ENCODE results near the gene TNPO2.
A peak's percentile ranks its signal among the peaks of the same experiment; 100 is the strongest.
"Not testable (repeated sequence)": the region's sequence is repeated elsewhere in the genome, so short reads cannot be mapped to it uniquely, and the experiment has no call there.

TNPO2 gene

DNA sequence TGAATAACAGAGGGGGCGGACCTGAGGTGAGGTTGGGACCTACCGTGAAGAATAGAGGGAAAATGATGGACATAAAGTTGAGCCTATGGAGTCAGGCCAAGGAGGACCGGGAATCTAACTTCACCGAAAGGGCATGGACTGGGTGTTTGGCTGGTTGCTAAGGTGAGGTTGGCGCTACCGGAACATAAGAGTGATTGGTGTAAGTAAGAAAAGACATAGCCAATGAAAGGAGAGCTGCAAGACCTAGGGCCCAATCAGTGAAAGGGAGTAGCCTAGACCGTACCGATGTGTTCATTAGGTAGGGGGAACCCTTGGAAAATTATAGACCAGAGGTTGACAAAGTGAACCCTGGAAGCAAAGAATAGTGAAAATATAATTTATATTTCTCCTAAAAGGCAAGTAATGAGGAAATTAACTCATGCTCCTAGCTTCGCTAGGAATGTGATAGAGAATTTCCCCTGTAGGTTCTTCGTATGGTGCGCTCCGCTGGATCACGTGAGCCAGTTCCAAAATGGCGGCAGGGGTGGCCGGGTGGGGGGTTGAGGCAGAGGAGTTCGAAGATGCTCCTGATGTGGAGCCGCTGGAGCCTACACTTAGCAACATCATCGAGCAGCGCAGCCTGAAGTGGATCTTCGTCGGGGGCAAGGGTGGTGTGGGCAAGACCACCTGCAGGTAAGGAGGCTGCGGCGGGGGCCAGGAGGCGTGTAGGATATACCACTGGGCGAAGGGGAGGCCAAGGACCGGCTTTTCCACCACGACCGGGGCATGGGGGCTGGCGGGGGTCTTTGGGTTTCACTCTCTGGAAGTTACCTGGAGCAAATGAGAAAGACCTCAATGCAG lies 13.5 kb upstream of the TNPO2 start, which contains the start of gene GET3:
TSS of gene GET3 (plus strand) at position 503 of the 840 bp plus-strand sequence. CDS start at position 512, 9 bp downstream.
- DNase-seq (ENCODE audit: low spot score): peak; percentile 95

DNA sequence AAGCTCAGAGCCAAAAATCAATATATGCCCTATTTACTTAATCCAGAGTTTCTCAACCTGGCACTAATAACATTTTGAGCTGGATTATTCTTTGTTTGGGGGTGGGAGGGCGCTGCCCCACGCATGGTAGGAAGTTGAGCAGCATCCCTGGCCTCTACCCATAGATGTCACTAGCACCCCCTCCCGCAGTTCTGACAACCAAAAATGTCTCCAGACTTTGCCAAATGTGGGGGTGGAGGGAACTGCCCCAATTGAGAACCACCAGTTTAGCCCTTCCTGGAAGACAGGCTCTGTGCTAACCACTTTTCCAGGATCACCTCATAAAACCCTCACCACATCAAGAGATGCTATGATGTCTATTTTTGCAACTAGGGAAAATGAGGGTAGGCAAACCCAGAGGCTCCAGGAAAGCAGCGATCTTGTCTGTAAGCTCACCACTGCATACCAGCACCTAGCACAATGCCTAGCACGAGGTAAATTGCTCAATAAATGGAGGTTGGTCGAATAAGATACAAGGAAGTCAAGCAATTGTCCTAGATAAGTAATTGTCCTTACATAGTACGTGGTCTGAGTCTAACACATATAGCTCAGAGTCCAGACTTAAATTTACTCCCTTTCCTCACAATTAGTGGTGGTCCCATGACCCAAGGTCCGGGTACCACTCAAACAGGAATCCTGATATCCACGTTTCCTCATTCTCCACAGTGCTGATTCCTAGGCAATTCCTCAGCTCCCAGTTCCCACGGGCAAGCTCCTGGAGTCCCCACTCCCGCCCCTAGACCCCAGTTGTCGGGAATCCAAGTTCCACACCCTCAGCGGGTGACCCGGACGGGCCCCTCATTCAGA lies 9.9 kb upstream of the TNPO2 start:
- peak; percentile 75 for DNase-seq (ENCODE audit: low spot score)

DNA sequence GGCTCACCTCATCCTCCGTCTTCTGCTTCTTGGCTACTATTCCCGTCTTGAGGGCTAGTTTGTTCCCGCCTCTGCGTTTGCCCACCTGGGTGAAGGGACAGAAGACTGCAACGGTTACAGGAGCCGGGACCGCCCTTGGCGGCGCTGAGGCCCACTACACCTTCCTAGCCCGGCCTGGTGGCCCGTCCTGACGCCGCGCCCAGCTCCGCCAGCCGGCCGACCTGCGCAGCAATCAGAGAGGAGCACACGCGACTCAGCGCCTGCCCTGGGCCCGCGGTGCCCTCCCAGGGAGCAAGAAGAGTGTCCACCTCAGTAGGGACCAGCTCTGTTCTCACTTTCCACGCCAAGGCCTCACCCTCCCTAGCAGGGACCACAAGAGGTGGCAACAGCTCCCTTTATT lies 7.6 kb upstream of the TNPO2 start:
- DNase-seq (ENCODE audit: low spot score): no peak

DNA sequence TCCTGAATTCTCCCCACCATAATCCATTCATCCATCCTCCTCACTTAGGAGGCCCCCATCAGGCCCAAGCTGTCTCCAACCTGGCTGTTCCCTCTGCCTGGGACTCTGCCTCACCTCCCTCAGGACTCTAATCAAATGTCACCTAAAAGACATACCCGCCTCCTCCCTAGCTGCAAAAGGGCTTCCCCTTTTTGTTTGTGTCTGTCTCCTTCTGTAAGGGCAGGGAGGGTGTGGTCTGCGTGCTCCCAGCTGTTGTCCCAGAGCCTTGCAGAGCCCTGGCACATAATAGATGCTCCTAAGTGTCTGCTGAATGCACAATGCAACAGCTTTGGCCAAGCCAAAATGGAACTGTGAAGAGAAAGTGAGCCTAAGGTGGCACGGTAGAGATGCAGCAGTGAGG lies 6.3 kb upstream of the TNPO2 start:
- no peak for DNase-seq (ENCODE audit: low spot score)

DNA sequence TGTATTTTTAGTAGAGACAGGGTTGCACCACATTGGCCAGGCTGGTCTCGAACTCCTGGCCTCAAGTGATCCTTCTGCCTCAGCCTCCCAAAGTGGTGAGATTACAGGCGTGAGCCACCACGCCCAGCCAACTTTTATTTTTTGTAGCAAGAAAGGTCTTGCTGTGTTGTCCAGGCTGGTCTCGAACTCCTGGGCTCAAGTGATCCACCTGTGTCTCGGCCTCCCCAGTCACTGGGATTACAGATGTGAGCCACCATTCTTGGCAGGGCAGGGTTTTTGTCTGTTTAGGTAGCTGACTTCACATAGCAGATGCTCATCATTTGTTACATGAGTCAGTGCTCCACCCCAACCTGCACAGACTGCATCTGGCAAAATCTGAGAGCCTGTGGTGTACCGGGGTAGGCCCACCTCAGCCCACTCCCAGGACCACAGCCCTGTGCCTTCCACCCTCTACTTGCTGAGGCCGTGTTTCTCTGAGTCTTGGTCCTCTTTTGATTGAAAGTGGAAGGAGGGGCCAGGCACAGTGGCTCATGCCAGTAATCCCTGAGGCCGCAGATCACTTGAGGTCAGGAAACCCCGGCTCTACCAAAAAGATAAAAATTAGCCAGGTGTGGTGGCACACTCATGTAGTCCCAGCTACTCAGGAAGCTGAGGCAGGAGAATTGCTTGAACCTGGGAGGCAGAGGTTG lies 4.2 kb upstream of the TNPO2 start:
- DNase-seq (ENCODE audit: low spot score): no peak

DNA sequence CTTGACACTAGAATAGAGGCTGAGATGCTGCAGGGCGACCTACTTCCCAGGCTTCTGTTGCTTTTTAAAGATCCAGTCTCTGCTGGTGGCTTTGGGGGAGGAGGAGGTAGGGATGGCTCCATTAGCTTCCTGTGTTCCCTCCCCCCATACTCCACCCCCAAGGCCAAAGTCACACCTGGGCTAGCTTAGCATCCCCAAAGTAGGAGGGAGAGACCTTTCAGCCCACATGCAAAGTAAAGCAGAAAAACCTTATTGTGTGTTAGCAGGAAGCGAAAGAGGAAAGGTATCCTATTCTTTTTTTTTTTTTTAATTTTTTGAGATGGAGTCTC lies 3.2 kb upstream of the TNPO2 start:
- no peak for DNase-seq (ENCODE audit: low spot score)

DNA sequence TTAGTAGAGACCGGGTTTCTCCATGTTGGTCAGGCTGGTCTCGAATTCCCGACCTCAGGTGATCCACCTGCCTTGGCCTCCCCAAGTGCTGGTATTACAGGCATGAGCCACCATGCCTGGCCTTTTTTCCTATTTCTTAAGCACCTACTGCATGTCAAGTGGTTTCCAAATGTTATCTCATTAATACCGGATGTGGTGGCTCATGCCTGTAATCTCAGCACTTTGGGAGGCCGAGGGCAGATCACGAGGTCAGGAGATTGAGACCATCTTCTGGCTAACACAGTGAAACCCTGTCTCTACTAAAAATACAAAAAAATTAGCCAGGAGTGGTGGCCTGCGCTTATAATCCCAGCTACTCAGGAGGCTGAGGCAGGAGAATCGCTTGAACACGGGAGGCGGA lies 1.9 kb upstream of the TNPO2 start:
- DNase-seq (ENCODE audit: low spot score): not testable (repeated sequence)

DNA sequence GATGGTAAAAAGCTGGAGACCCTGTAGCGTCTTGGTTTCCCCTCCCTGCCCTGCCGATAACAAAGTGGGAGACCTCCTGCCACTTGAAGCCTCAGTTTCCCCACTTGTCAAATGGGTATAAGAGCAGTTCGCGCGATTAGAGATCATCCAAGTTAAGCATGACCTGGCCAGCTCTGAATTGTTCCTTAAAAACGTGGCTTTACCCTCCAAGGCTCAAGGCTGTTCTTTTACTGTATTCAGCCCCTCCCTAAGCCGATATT lies 421 bp downstream of the TNPO2 start:
- DNase-seq (ENCODE audit: low spot score): no peak

DNA sequence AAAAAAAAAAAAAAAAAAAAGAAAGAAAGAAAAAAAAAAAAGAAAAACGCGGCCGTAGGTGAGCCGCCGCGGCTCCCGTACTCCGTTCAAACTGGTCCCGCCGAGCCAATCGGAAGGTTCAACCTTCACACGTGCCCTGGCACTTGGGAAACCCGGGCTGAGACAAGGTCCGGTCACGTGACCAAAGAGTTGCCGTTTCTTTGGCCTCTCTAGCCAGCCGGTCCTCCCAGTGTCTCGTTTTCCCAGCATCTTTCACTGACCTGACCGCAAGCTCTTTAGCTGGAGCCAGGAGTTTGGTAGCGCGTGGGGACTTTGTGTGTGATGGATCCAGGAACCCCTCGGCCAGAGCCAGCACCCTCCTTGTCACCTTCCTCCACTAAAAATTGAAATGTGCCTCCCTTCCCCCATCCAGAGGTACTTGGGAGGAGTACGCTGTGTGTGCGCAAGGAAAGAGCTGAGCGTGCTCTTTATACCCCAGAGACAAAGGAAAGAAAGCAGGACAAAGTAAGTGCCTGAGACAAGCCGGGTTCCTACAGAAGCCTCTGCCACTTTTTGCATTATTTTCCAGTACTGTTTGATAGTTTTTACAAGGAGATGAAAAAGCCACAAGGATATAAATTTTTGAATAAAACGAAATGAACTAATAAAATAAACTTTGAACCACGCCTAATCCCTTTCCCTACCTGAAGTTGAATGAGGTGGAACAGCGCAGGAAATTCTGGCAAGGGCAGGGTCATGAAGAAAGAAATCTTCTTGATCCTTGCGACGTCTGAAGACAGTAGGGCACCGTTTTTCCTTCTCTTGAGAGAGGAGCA lies 959 bp downstream of the TNPO2 start:
- DNase-seq (ENCODE audit: low spot score): peak; percentile 97

DNA sequence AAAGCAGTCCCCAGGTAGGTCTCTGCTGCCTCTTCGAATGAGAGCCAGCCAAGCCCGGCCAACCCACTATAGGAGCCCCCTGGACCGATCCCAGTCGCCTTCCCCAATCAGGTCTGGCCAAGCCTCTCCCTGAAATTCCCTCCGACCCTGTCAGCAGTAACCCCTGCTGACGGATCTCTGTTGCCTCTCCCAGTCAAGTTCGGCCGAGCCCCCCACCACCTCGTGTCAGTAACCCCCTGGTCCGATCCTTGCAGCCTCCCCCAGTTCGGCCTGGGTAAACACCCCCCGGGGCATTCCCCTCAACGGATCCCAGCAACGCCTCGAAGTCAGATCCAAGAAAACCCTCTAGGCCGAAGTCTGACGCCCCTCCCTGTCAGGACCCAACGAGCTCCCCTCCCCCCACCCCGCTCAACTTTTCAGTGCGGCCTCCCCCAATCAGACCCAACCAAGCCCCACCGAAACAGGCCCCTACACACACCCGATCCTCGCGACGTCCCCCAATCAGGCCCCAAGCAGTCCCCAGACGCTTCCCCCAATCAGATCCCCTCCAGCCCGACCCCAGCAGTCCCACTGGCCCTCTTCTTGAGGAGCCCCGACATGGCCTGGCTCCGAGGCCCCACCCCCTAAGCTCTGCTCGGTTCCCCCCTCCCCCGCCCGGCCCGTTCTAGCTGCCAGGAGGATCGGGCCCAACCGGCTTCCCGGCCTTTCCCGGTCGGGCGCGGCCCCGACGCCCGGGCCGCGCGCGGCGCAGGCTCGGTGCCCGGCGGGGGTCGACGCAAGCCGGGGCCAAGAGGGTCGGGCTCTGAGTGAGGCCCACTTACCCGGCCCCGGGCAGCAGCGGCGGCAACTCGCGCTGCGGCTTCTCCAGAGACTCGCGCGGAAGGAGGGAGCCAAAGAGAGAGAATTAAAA lies 1.8 kb downstream of the TNPO2 start:
- peak; percentile 89 for DNase-seq (ENCODE audit: low spot score)

DNA sequence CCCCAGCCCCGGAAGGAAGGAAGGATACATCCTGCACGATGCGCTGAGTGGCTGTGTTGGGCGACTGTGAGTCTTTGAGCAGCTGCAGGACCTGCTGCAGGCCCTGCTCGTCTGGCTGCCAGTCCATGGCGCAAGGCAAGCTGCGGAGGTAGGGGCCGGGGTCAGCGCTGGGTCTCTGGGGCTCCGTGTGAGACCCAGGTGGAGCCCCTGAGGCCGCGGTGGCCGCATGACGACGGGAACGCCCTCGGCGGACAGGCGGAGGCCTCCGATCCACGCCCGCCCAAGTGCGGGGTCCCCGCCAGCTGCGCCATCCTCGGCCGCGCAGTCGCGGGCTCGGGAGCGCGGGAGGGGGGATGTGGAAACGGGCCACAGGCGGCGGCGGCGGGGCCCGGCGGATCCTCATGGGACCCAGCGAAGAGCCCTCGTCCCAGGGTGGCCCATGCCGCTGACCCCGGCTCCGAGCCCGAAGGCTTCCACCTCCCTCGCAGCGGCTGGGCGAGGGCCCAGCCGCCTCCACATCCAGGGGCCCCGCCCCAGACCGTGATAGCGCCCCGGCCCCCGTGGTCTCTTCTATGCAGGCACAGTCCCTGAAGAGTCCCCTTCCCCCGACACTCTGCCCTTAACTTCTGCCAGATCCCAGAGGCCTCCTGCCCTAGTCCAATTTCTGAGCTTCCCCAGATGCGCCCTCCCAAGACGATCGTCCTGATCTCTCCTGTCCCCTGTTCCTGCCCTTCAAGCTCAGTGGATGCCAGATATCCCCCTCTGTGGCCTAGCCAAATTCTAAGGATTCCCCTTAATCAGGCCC lies 2.7 kb downstream of the TNPO2 start:
- peak; percentile 58 for DNase-seq (ENCODE audit: low spot score)

DNA sequence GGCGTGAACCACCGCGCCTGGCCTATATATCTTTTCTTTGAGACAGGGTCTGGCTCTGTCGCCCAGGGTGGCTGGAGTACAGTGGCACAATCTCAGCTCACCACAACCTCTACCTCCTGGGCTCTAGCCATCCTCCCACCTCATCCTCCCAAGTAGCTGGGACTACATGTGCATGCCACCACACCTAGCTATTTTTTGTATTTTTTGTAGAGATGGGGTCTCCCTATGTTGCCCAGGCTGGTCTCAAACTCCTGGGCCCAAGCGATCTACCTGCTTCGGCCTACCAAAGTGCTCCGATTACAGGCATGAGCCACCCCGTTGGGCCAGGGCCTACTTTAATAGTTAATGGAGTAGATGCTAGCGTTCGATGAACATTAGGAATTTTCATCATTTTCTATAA lies 3.4 kb downstream of the TNPO2 start:
- DNase-seq (ENCODE audit: low spot score): no peak

DNA sequence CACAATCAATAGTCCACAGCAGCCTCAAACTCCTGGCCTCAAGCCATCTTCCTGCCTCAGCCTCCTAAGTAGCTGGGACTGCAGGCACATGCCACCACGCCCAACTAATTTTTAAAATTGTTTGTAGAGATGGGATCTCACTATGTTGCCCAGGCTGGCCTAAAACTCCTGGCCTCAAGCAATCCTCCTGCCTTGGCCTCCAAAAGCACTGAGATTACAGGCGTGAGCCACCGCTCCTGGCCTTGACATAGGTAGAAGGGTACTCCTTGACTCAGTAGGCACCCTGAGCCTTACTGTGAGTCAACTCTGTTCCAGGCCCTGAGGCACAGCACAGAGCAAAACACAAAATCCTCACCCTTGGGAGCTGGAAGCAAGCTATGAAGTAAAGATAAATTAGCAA lies 7.8 kb downstream of the TNPO2 start:
- DNase-seq (ENCODE audit: low spot score): no peak

DNA sequence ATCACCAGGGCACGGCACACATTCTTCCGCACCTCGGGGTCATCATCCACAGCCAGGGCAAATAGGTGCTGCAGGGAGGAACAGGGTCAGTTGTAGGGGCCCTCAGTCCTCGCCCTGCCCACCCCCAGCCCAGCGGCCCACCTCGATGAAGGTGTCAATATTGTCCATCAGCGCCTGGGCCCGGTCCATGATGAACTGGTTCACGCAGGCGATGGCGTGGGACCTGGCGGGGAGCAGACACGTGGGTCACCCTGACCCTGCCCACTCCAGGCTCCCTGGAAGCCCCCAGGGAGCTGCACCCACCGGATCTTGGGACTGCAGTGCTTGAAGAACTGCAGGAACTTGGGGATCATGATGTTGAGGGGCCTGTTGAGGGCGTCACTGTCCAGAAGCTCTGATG lies 8.6 kb downstream of the TNPO2 start:
- no peak for DNase-seq (ENCODE audit: low spot score)

DNA sequence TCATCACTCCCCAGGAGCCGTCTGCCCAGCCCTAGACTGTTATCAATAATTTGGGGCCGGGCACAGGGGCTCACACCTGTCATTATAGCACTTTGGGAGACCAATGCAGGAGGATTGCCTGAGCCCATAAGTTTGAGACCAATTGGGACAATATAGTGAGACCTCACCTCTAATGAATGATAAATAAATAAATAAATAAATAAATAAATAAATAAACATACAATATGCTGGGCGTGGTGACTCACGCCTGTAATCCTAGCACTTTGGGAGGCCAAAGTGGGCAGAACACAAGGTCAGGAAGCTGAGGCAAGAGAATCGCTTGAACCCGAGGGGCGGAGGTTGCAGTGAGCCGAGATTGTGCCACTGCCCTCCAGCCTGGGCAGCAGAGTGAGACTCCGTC lies 10.4 kb downstream of the TNPO2 start:
- not testable (repeated sequence) for DNase-seq (ENCODE audit: low spot score)

DNA sequence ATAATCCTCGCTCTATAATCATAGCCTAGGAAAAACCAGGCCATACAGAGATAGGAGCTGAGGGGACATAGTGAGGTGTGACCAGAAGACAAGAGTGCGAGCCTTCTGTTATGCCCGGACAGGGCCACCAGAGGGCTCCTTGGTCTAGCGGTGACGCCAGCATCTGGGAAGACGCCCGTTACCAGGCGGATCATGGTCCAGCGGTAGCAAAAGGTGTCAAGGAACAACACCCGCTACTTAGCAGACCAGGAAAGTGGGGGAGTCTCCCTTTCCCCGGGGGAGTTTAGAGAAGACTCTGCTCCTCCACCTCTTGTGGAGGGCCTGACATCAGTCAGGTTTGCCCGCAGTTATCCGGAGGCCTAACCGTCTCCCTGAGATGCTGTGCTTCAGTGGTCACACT lies 11.7 kb downstream of the TNPO2 start:
- DNase-seq (ENCODE audit: low spot score): not testable (repeated sequence)

DNA sequence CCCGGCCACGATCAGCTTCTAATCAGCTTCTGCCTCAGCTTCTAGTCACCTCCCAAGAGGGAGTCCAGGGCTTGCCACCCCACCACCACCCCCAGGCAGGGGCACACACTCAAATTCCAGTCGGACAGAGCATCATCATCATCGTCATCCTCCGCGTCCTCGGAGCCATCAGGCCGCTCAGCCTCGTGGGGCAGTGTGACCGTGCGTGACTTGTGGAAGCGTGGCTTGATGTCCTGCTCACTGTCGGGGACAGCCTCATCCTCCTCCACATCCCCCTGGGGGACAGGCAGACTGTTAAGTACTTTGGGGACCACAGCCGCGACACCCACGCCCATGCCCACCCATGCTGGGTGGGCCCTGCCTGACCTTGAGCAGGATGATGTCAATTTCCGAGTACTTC lies 12.5 kb downstream of the TNPO2 start:
- no peak for DNase-seq (ENCODE audit: low spot score)

DNA sequence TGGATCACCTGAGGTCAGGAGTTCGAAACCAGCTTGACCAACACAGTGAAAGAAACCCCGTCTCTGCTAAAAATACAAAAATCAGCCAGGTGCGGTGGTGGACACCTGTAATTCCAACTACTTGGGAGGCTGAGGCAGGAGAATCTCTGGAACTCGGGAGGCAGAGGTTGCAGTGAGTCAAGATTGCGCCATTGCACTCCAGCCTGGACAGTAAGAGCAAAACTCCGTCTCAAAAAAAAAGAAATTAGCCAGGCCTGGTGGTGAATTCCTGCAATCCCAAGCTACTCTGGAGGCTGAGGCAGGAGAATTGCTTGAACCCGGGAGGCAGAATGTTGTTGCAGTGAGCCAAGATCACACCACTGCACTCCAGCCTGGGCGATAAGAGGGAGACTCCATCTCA lies 15.1 kb downstream of the TNPO2 start:
- DNase-seq (ENCODE audit: low spot score): no peak

DNA sequence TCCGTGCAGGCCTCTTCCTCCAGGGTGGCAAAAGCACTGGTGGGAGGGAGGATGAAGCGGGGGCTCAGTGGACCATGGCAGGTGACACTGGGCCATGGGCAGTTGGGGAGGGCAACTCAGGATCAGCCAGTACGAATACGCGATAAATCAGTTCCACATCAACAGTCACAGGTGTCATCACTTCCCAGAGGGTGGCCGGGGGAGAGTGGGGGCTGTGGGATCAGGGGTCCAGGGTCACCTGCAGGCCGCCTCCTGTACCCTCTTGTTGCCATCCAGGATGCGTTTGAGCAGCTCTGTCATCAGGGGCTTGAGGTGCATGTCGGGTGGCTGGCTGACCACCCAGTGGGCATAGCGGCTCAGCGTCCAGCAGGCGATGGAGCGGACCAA lies 17.4 kb downstream of the TNPO2 start:
- DNase-seq (ENCODE audit: low spot score): no peak

DNA sequence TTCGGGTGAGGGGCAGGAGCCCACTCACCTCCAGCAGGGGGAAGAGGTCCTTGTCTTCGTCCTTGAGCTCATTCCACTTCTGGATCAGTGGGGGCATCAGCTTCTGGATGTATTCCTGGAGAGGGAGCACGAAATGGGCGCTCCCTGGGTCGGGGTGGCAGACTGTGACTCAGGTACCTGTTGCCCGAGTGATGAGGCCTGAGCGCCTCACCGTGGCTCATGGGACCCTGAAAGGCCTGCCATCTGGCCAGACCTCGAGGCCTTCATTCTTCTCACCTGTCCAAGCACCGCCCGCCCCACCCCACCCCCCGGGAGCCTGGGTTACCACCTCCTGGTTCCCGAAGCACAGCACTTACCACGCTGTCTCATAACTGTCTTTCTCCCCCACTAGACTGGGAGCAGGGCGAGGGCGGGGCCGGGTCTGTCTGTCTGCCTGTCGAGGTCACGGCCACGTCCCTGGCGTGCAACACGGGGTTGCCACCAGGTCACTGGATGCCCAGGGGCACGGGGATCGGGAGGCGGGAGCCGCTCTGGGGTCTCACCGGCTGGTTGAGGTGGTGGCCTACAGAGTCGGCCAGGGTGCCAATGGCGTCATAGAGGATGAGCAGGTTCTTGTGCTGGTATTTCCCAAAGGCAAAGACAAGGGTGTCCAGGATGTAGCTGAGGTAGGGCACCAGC lies 17.9 kb downstream of the TNPO2 start:
- DNase-seq (ENCODE audit: low spot score): no peak

Data from GM03348 (cell line).